Colonic mucosa (tissue), 4 donors: ENCODE data around the gene SLIT1. TPM values are rescaled to one million over a fixed set of nuclear protein-coding genes. Genes with fewer than 3 reads are reported as not detected.

Experiments used
- DNase-seq: peaks from one replicate; pipeline ENCODE4 v3.0.0-alpha.2; 2020
- H3K27ac ChIP-seq: fragments of 200-600 bp; one replicate; pipeline ENCODE4 v1.8.0; 2021
- H3K27me3 ChIP-seq: fragments of 200-600 bp; one replicate; pipeline ENCODE4 v1.8.0; 2021
- H3K36me3 ChIP-seq: fragments of 200-600 bp; one replicate; pipeline ENCODE4 v1.8.0; 2021
- H3K4me1 ChIP-seq: fragments of 200-600 bp; one replicate; pipeline ENCODE4 v1.8.0; 2021; ENCODE audit warnings: mild to moderate bottlenecking
- H3K4me3 ChIP-seq: fragments of 200-600 bp; one replicate; pipeline ENCODE4 v1.8.0; 2021
- H3K9ac ChIP-seq, 2 donors: one replicate each; pipeline ENCODE4 v1.7.0; 2013; ENCODE audit warnings: control low read depth in 2 of 2, low read depth in 2 of 2, low read length in 2 of 2
- H3K9me3 ChIP-seq: fragments of 200-600 bp; one replicate; pipeline ENCODE4 v1.8.0; 2021
- CTCF ChIP-seq: fragments of 200-600 bp; IDR thresholded peaks from one replicate; pipeline ENCODE4 v1.8.0; 2022; ENCODE audit warnings: antibody characterized with exemption, mild to moderate bottlenecking
- intact Hi-C: fragments of 100-400 bp; cut with DNase I; formaldehyde crosslinking; loops from one replicate; pipeline ENCODE4 v1.14.1; 2022
- total RNA-seq, 2 donors: library from RNA; stranded (reverse); fragmentation: NEBNext Ultra II Directional in 1 of 2; extraction: Animal tissue kit (Norgen Biotek cat#: 25700) in 1 of 2; gene quantifications; one replicate each; pipeline ENCODE4 v1.2.1, GENCODE V29; 2021
- donor health status: healthy.
- donor health status: DM: no; HTN: no; CAD: no.
- donor health status: DM: no; HTN: no; CAD: no.

The SLIT1 gene
- total RNA-seq, 2 donors from 2014 or later = 0.17 to 0.24 TPM

- Histone ChIP-seq H3K27ac (no peak overlapping the region), H3K4me1 (no peaks in the 10 kb centered on the region), H3K9ac (no peak overlapping the region), H3K9me3 (no peaks in the 10 kb centered on the region), H3K36me3 (no peaks in the 10 kb centered on the region), H3K4me3 (no peak overlapping the region), H3K27me3 (no peaks in the 10 kb centered on the region)
- DNase-seq = no peak
- intact Hi-C loops = loop anchor here (10.0 kb wide), 1 partner anchor 268 kb away; no protein-coding TSS in a partner anchor
- TF ChIP-seq CTCF = no peak
Measured at GRCh38 chr10:97032624-97033023, 153.1 kb downstream of the SLIT1 start.

GRCh38 chr10:97031459-97031858 lies 154.3 kb downstream of the SLIT1 start:
- Histone ChIP-seq H3K4me3 (no peak overlapping the region), H3K27ac (no peak overlapping the region), H3K36me3 (no peaks in the 10 kb centered on the region), H3K27me3 (no peaks in the 10 kb centered on the region), H3K9ac (no peak overlapping the region), H3K9me3 (no peaks in the 10 kb centered on the region), H3K4me1 (no peaks in the 10 kb centered on the region)
- no peak for DNase-seq
- intact Hi-C loops = loop anchor here (10.0 kb wide), 1 partner anchor 267 kb away; no protein-coding TSS in a partner anchor
- TF ChIP-seq CTCF = no peak

- no peaks in the 10 kb centered on the region for H3K9me3 ChIP-seq
- H3K9ac ChIP-seq = no peak overlapping the region
- DNase-seq = no peak
- no peaks in the 10 kb centered on the region for H3K36me3 ChIP-seq
- no peak overlapping the region for H3K27ac ChIP-seq
- no peak for TF ChIP-seq CTCF
- intact Hi-C loops = loop anchor here (10.0 kb wide), 1 partner anchor 266 kb away; no protein-coding TSS in a partner anchor
- H3K4me3 ChIP-seq = no peak overlapping the region
- no peaks in the 10 kb centered on the region for H3K27me3 ChIP-seq
- H3K4me1 ChIP-seq = no peaks in the 10 kb centered on the region
Measured at GRCh38 chr10:97030894-97031293, 154.9 kb downstream of the SLIT1 start.

- intact Hi-C loops = loop anchor here (5.0 to 10.0 kb wide), 2 partner anchors 184 to 387 kb away; no protein-coding TSS in a partner anchor
- Histone ChIP-seq H3K4me1 (no peaks in the 10 kb centered on the region), H3K4me3 (no peak overlapping the region), H3K36me3 (no peaks in the 10 kb centered on the region), H3K27me3 (no peaks in the 10 kb centered on the region), H3K9ac (no peak overlapping the region), H3K27ac (no peak overlapping the region), H3K9me3 (no peaks in the 10 kb centered on the region)
- DNase-seq = no peak
- no peak for TF ChIP-seq CTCF
Measured at GRCh38 chr10:97029271-97029670, 156.5 kb downstream of the SLIT1 start.

- H3K9ac ChIP-seq = no peak overlapping the region
- no peaks in the 10 kb centered on the region for H3K36me3 ChIP-seq
- no peak overlapping the region for H3K4me3 ChIP-seq
- no peaks in the 10 kb centered on the region for H3K27me3 ChIP-seq
- intact Hi-C loops = loop anchor here (5.0 to 10.0 kb wide), 2 partner anchors 184 to 387 kb away; no protein-coding TSS in a partner anchor
- no peaks in the 10 kb centered on the region for H3K4me1 ChIP-seq
- no peak for DNase-seq
- no peaks in the 10 kb centered on the region for H3K9me3 ChIP-seq
- TF ChIP-seq CTCF = no peak
- H3K27ac ChIP-seq = no peak overlapping the region
Measured at GRCh38 chr10:97028832-97029178, 157.0 kb downstream of the SLIT1 start.
